Myocyte (in vitro differentiated cells): ENCODE measurements around the gene FADS1. TPM values are rescaled to one million over a fixed set of nuclear protein-coding genes. Genes with fewer than 3 reads are reported as not detected.

ENCODE experiments used
- DNase-seq: peaks from one replicate; pipeline ENCODE4 v3.0.0-alpha.2; 2012; ENCODE audit warnings: low read depth
- total RNA-seq: library from RNA; depleted of rRNA; stranded (reverse); fragments of >200 nt; gene quantifications from 2 replicates; pipeline ENCODE4 v1.2.3, GENCODE V29; 2014

FADS1 gene
- total RNA-seq, 1 donor from 2014 or later, result 123 TPM

DNA sequence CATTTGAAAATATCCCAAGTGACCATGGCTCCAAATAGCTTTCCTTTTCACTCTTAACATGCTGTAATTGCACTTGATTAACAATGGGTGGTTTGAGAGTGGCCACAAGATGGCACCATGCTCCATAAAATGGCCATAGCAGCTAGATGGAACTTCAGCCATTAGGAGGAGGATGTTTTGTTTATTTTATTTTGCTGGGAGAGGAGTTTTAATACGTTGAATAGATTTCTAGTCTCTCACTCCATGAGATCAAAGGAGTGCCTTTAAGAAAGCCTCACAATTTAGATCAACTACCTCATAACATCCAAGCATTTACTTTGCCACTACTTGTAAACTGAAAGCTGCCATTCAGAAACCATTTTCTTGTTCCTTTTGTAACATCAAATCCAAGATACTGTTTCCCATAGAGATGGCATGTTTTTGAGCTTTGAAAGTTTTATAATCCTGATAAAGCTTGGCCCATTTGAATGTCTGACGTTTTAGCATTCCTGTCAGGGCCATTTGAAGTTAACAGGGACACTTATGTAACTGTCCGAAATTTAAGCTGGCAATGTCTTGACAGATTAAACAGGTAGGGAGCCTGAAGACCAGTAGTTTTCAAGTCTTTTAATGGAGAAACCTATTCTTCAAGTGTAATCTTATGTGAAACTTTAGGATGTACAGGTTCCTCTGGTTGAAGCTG, 19.4 kb downstream of the FADS1 start:
- peak; percentile 82 for DNase-seq

DNA sequence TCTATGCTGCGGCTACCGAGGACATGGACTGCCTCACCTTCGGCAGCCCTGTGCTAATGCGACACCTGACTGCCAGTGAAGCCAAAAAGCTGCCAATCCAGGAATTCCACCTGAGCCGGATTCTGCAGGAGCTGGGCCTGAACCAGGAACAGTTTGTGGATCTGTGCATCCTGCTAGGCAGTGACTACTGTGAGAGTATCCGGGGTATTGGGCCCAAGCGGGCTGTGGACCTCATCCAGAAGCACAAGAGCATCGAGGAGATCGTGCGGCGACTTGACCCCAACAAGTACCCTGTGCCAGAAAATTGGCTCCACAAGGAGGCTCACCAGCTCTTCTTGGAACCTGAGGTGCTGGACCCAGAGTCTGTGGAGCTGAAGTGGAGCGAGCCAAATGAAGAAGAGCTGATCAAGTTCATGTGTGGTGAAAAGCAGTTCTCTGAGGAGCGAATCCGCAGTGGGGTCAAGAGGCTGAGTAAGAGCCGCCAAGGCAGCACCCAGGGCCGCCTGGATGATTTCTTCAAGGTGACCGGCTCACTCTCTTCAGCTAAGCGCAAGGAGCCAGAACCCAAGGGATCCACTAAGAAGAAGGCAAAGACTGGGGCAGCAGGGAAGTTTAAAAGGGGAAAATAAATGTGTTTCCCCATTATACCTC, 20.8 kb downstream of the FADS1 start:
- no peak for DNase-seq

DNA sequence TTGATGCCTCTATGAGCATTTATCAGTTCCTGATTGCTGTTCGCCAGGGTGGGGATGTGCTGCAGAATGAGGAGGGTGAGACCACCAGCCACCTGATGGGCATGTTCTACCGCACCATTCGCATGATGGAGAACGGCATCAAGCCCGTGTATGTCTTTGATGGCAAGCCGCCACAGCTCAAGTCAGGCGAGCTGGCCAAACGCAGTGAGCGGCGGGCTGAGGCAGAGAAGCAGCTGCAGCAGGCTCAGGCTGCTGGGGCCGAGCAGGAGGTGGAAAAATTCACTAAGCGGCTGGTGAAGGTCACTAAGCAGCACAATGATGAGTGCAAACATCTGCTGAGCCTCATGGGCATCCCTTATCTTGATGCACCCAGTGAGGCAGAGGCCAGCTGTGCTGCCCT, 21.3 kb downstream of the FADS1 start:
- no peak for DNase-seq

DNA sequence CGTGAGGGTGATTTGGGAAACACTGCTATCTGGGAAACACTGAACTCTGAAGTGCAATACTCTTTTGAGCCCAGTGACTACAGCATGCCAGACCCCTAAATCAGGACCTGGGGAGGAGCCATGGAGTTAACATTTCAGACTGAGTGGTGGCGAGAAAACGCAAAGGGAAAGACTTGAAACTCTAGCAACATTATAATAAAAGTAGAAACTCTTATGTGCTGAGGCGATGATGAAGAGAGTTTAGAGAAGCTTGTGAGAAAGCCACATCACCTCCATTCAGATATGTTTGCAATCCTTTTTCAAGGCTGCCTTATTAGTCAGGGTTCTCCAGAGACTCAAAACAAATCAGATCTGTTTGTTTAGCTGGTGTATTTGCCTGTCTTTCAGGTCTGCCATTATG, 22.2 kb downstream of the FADS1 start:
- DNase-seq, result no peak

DNA sequence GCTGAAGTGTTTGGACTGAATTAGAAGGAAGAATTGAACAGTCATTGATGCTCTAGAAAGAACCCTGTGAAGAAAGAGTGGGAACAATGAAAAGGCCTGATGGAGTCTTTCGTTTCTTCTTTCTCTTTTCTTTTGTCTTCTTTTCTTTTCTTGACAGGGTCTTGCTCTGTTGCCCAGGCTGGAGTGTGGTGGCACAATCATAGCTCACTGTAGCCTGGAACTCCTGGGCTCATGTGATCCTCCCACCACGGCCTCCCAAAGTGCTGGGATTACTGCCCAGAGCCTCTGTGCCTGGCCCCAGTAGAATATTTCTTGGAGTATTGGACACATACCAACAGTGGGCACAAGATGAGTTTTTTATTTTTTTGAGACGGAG, 23.0 kb downstream of the FADS1 start:
- DNase-seq, result no peak

DNA sequence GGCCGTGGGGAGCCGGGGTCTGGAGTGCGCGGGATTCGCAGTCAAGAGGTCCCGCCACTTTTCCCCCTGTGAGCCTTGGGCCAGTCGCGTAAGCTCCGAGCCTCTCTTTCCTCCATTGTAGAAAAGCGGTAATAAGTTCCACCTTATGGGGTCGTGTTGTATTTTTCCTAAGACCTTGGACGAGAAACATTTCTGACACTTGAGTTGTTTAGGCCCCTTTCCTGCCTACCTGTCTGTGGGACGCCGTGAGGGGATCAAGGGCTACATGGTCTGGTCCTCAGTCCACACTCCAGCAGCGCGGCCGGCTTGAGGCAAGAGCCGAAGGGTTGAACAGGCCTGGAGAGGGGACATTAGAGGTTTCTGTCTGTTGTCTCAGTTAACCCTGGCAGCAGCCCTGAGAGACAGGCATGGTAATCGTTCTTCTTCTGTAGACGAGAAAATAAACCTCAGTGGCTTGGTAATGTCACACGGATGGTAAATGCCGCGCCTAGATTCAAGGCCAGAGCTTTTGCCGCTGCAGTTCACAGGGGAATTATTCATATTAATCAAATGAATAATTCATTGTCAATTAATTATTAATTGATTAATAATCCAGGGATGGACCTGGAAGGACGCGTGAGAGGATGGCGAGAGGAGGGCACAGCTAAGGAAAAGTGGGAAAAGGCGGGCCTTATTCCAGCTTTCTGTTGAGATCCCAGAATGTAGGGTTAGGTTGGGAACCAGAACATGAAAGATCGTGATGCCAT, 23.5 kb downstream of the FADS1 start:
- DNase-seq, result no peak

DNA sequence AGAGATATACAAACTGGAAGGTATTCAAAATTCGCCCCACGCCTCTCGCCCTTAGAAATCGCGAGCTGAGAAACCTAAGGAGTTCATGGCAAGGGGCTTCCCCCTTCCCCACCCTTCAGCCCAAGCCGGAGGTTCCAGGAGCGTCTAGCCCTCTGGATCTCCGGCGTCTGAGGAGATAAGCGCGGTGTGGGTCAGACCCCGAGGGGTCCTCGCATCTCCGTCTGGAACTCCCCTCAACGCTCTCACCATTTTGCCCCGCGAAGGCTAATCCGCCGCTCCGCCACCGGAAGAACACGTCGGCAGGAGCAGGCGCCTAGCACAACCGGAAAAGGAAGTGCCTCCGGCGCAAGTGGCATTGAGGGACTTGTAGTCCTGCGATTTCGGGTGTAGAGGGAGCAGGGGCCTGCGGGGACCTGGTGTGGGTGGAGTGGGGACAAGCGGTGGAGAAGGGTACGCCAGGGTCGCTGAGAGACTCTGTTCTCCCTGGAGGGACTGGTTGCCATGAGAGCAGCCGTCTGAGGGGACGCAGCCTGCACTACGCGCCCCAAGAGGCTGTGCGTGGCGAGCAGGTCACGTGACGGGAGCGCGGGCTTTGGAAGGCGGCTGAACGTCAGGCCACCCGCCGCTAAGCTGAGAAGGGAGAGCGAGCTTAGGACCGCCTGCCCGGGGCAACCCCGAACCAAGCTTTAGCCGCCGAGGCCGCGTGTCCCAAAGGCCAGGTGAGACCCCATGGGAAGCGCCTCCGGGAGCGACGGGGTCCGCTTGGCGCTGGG, 24.3 kb downstream of the FADS1 start, which contains the start of the genes FEN1 and TMEM258:
Gene FEN1 (plus strand): TSS at position 602 of the 773 bp plus-strand sequence. CDS start 2,451 bp downstream, outside the sequence.
Gene TMEM258 (minus strand): TSS at position 290 of the 773 bp plus-strand sequence. CDS start 41 bp downstream, at position 249.
- peak; percentile 94 for DNase-seq

DNA sequence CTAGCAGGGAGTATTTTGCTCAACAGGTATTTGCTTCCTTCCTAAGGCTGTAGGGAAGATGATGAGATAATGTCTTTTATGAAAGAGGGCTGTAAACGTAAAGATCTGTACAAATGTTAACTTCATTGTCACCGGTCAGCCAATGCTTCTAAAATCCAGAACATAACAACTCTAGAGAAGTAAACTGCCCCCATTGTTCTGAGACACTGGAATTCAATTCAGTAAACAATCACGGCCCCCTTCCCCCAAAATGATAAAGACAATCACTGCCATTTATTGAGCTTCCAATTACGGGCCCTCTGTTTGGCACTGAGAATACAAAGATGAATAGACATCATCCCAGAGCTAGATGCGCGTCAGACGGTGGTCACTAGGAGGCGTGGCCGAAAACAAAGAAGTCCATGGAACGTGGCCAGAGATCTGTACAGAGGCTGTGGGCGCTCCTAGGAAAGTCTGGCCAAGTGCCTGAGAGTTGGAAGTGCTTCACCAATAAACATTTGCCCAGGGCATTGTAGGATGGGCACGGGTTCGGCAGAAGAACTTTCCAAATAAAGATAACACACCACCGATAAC, 25.0 kb downstream of the FADS1 start:
- peak; percentile 85 for DNase-seq

DNA sequence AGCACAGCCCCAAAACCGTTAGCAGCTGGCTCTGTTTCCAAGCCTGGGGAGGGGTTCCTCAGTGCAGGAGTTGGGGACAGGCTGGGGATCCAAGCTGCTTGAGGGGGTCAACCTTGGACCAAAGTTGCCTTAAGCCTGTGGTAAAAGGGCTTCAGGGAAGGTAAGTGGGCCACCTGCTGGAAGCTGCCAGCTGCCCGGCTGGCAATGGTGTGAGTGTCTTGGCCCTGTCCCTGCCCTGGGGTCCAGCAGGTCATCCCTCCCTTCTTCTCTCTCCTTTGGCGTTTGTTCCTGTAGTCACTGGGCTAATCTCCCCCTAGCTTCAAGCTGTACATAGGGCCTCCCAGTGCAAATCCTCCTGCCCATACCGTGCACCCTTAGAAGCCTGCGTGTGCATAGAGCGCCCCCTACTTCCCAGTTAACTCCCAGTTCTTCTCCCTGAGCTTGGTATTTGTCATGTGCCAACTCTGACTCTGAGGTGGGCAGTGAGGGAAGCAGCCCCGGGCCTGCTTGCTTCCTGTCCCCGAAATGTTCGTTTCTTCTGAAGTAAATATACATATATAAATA, 28.8 kb downstream of the FADS1 start:
- DNase-seq, result no peak

DNA sequence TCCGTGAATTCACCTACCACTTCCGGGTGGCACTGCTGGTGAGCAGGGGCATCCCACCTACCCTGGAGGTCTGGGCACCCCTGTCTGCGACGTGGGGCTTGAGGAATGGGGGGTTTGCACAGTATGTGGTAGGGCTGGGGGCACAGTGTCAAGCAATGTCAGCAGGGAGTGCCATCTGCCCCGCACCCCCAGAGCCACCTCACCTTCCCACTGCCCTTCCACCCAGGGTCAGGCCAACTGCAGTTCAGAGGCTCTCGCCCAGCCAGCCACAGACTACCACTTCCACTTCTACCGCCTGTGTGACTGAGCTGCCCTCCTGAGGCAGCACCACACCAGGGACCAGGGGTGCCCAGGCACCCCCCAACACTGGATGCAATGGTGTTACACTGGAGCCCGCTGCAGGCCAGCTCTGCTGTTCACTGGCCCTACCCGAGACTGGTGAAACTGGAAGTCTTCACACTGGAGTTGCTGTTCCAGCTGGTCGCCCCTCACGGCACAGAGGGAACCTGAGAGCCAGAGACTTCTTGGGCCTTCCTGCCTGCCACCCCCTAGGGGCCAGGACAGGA, 30.9 kb downstream of the FADS1 start:
- DNase-seq, result no peak

DNA sequence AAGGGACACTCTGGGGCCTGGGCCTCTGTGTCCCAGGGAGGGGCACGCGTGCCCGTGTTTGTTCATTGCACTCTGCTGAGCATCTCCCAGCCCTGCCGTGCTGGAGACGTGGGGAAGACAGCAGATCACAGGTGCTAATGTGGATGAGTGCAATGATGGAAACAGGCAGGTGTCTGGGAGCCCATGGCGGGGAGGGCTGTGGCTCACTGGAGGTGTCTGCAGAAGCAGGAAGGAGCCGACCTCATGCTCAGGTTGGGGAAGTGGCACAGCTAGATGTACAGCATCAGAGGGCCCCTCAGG, 32.3 kb downstream of the FADS1 start:
- no peak for DNase-seq

DNA sequence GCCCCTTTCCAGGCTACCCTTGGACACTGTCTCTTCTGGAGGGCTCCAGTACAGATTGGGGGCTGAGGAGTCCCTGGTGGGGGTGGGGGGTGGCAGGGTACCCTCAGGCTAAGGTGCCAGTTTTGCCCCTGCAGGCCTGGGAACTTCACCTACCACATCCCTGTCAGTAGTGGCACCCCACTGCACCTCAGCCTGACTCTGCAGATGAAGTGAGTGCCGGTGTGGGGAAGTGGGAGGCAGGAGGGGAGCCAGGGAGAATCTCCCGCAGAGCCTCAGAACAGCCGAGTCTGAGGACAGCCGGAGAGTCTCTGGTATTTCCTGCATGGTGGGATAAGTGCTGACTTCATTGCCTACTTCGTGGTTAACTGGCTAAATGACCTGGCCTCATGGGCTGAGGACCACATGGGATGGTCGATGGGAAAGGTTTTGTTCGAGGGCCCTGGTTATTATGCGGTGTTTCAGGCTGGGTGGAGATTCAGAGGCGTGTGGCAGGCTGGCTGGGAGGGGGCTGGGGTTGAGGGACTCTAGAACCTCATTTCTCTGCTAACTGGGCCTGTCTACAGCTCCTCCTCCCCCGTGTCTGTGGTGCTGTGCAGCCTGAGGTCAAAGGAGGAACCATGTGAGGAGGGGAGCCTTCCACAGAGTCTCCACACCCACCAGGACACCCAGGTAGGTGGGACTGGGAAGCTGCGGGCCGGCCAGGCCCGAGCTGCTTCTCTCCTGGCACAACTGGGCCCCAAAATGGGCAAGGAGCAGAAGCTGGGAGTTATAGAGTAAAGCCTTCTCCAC, 32.9 kb downstream of the FADS1 start:
- DNase-seq, result peak; percentile 25

DNA sequence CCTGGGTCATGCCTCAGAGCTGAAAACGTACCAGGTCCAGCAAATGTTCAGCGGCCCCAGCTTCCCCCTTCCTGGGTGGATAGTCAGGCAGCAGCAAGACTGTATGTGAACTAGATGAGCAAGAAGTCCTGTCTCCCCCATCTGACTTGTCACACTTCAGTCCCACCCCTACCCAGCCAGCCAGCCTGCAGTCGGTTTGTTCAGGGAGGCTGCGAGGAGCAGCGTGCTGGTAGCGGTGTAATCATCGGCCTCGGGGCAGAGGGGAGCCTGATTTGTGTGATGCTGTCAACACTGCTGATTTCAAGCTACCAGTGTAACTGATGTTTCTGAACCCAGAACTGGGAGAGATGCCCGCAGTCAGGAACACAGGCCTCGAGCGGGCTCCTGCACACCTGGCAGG, 34.0 kb downstream of the FADS1 start:
- no peak for DNase-seq

DNA sequence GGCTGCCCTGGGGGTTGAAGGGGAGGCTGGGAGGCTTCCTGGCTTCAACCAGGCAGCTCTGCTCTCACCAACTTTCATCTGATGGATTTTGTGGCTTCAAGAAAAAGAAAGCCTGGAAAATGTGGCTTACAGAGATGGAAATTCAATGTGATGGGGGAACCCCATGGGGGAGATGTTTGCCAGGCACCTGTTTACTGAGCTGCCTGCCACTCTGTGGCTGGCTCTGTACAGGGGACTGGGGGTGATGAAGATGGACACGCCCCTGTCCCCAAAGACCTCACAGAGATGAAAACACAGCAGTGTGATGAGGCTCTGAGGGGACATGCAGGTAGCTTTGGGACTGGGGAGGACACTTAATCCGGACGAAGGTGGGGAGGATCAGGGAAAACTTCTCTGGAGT, 34.5 kb downstream of the FADS1 start:
- DNase-seq, result no peak

DNA sequence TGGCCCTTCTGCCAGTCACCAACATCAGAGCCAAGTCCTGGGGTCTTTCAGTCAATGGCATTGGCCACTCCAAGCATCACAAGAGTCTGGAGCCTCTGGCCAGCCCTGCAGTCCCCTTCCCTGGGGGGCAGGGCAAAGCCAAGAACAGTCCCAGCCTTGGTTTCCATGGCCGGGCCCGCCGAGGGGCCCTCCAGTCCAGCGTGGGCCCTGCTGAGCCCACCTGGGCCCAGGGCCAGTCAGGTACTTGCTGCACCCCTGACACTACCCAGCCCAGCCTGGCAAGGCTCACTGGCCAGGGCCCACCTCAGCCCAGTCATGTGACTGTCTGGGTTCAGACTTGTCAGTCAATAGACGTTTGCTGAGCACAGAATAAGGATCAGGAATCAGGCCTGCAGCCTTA, 35.2 kb downstream of the FADS1 start:
- no peak for DNase-seq

DNA sequence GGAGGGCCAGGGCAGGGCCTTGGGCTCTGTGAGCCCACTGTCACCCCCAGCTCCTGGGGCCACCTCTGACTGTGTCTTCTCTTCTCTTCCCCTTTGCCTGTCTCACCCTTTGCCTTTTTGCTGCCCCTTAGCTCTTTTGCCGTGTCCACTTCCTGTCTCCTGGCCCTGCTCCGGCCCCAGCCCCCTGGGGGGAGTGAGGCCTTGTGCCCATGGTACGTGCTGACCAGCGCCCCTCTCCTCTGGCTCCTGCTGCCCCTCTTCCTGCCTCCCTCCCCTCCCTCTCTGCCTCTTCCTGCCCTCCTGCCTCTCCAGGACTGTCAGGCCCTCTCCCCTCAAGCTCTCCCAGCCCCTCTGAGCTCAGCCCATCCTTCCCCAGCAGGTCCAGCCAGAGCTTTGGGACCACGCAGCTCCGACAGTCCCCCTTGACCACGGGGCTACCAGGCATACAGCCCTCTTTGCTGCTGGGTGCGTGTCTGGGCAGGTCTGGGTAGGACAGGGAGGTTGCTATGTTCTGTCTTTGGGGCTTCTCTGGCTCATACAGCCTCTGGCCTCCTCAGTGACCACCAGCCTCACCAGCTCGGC, 36.1 kb downstream of the FADS1 start:
- no peak for DNase-seq

DNA sequence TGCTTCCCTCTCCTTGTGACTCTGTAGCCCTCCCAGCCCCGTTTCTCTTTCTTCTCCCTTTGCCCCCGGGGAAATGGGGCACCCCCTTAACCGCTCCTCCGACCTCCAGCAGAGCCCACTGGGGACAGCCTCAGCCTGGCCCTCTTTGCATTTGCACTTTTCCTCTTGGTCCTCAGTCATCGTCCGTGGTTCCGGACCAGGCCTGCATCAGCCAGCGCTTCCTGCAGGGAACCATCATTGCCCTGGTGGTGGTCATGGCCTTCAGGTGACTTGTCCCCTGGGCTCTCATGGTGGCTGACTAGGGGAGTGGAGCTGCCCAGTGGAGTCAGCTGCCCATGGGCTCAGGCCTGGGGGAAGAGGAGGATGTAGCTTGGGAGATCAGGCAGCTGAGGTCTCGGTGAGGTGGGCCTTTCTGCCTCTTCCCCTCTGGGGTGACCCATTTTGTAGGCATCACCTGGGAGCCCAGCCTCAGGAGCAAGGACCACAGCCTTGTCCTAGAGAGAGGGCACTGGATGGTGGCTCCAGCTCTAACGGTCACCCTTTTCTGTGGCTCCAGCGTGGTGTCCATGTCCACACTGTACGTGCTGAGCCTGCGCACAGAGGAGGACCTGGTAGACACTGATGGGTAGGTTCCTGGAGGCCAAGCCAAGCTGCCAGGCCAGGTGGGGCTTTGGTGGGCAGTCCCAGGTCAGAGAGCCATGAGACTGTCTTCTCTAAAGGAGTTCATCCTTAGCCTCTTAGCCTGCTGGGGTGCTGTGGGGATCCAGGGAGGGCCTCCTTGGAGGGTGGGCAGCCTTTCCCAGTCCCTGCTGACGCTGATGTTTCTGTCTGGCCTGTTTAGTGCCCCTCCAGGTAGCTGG, 36.9 kb downstream of the FADS1 start:
- DNase-seq, result no peak

DNA sequence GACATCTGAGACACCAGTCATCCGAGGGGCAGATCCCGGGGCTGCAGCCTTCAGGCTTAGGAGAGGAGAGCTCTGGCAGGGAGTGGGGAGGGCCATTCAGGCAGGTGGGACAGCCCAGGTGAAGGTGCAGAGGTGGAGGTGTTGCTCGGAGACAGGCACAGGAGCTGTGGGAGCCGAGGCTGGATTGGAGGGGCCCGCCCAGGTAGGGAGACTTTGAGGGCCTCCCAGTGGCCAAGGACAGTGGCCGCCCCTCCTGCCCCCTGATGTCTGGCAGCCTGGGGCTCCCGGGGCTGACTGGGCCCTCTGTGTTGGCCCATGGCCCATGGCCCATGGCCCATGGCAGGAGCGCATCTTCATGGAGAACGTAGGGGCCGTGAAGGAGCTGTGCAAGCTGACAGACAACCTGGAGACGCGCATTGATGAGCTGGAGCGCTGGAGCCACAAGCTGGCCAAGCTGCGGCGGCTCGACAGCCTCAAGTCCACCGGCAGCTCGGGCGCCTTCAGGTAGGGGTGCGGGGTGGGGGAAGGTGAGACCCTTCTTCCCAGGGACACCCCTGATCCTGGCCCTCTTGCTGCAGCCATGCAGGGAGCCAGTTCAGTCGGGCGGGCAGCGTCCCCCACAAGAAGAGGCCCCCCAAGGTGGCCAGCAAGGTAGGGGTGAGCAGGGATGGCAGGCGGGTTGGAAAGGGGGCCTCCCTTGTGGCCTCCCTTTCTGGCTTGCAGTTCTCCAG, 37.7 kb downstream of the FADS1 start:
- DNase-seq, result no peak
